RWPE2 (cell line): ENCODE data around the gene OR2V2.
A peak's percentile ranks its signal among the peaks of the same experiment; 100 is the strongest.

Source experiments
- ATAC-seq: fragments of 200-7000 bp; cut with Tn5 transposase; 3 replicates; pipeline ENCODE4 v1.9.1; 2021; ENCODE audit warnings: low read depth
- DNase-seq: peaks from one replicate; pipeline ENCODE4 v3.0.0-alpha.2; 2020; ENCODE audit warnings: low spot score
- H3K27ac ChIP-seq: fragments of 450-650 bp; 2 replicates; pipeline ENCODE4 v1.5.1; 2017; ENCODE audit warnings: mild to moderate bottlenecking; ENCODE audit not compliant: poor library complexity, severe bottlenecking
- H3K27me3 ChIP-seq: fragments of 250-450 bp; sonication (Bioruptor Pico); 2 replicates; pipeline ENCODE4 v1.5.1; 2021; ENCODE audit warnings: mild to moderate bottlenecking, moderate library complexity; ENCODE audit not compliant: insufficient read depth, poor library complexity, severe bottlenecking
- H3K36me3 ChIP-seq: fragments of 250-450 bp; sonication (Bioruptor Pico); 2 replicates; pipeline ENCODE4 v1.5.1; 2020; ENCODE audit warnings: low read depth, mild to moderate bottlenecking, moderate library complexity
- H3K4me1 ChIP-seq: fragments of 250-450 bp; sonication (Bioruptor Pico); 2 replicates; pipeline ENCODE4 v1.5.1; 2021; ENCODE audit warnings: mild to moderate bottlenecking, moderate library complexity; ENCODE audit not compliant: insufficient read depth, poor library complexity, severe bottlenecking
- H3K4me3 ChIP-seq: fragments of 250-450 bp; sonication (Bioruptor Pico); 2 replicates; pipeline ENCODE4 v1.5.1; 2021; ENCODE audit warnings: mild to moderate bottlenecking, moderate library complexity; ENCODE audit not compliant: severe bottlenecking
- H3K9me3 ChIP-seq: fragments of 250-450 bp; sonication (Bioruptor Pico); 2 replicates; pipeline ENCODE4 v1.5.1; 2021; ENCODE audit warnings: mild to moderate bottlenecking, moderate library complexity; ENCODE audit not compliant: severe bottlenecking
- TF ChIP-seq, protein P1 (sequence below): fragments of 450-650 bp; IDR thresholded peaks from one replicate; pipeline ENCODE4 v1.5.1; 2017; ENCODE audit warnings: mild to moderate bottlenecking, moderate library complexity; ENCODE audit not compliant: poor library complexity, severe bottlenecking

The OR2V2 gene

DNA sequence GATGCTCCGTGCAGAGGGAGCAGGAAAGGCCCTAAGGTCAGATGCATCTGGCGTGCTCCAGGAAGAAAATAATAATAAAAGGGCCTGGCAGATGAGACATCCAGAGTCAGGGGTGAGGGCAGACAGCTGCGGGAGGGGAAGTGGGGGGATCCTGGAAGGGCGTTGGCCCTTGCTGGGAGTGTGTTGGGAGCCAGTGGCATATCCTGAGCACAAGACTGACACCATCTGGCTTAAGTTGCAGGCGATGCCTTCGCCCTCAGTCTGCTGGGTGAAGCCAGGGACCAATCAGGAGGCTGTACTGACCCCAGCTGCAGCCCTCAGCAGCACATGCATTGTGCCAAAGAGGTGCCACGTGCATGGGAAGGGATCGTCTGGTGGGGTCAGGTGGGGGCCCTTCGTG, 3.8 kb downstream of the OR2V2 start:
- TF ChIP-seq, protein P1, sequence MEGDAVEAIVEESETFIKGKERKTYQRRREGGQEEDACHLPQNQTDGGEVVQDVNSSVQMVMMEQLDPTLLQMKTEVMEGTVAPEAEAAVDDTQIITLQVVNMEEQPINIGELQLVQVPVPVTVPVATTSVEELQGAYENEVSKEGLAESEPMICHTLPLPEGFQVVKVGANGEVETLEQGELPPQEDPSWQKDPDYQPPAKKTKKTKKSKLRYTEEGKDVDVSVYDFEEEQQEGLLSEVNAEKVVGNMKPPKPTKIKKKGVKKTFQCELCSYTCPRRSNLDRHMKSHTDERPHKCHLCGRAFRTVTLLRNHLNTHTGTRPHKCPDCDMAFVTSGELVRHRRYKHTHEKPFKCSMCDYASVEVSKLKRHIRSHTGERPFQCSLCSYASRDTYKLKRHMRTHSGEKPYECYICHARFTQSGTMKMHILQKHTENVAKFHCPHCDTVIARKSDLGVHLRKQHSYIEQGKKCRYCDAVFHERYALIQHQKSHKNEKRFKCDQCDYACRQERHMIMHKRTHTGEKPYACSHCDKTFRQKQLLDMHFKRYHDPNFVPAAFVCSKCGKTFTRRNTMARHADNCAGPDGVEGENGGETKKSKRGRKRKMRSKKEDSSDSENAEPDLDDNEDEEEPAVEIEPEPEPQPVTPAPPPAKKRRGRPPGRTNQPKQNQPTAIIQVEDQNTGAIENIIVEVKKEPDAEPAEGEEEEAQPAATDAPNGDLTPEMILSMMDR, result no peak
- H3K27me3 ChIP-seq, result no peaks in the 10 kb centered on the region
- no peak overlapping the region for H3K4me3 ChIP-seq
- peaks cover 30% of the 10 kb centered on the region for H3K4me1 ChIP-seq
- DNase-seq (no peak), ATAC-seq (no peak)
- no peaks in the 10 kb centered on the region for H3K9me3 ChIP-seq
- no peak overlapping the region for H3K27ac ChIP-seq
- no peaks in the 10 kb centered on the region for H3K36me3 ChIP-seq

DNA sequence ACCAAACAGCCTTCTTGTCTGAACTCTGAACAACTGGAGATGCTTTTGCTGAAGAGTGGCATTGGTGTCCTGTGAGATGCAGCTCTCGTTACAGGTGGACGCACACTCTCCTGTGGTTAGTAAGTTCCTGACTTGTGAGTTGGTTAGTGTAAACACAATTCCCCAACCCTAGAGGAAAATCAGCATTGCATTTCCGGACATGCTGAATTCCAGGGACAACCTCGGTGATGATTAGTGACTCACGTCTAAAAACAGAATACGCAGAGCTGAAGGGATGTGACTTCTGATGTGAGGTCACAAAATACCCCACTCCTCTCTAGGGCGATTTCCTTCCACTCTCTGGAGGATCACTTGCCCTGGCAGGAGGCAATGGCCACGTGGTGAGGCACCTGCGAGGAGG, 5.0 kb downstream of the OR2V2 start:
- H3K27ac ChIP-seq, result peak overlapping the region; percentile 29
- TF ChIP-seq, protein P1, result no peak
- no peak for DNase-seq

DNA sequence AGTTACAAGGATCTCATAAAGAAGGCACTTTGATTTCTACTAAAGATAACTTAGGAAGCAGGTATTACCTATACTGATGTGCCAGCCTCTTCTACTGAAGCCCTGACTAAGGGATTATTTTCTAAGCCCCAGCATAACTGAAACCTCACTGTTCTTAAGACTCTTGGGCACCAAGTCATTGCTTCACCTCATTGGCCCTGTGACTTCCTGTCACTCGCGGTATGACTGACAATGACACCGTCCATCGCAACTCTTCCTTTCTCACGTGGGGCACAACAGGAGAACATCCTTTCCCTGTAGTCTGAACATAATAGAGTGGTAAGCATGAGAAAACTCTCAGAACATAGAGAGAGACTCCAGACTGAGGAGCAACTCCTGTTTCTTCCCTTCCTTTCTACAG, 6.4 kb downstream of the OR2V2 start:
- ATAC-seq, result peak; percentile 38
- no peaks in the 10 kb centered on the region for H3K9me3 ChIP-seq
- TF ChIP-seq, protein P1, result no peak
- no peaks in the 10 kb centered on the region for H3K36me3 ChIP-seq
- no peak overlapping the region for H3K4me3 ChIP-seq
- peak overlapping the region; percentile 29 for H3K27ac ChIP-seq
- no peak for DNase-seq
- peaks cover 30% of the 10 kb centered on the region for H3K4me1 ChIP-seq
- H3K27me3 ChIP-seq, result no peaks in the 10 kb centered on the region

More for the DNA sequence above, 5.0 kb downstream of the OR2V2 start:
- H3K4me3 ChIP-seq, result no peak overlapping the region
- ATAC-seq, result peak; percentile 78
- no peaks in the 10 kb centered on the region for H3K27me3 ChIP-seq
- no peaks in the 10 kb centered on the region for H3K9me3 ChIP-seq
- H3K36me3 ChIP-seq, result no peaks in the 10 kb centered on the region
- peaks cover 30% of the 10 kb centered on the region for H3K4me1 ChIP-seq

DNA sequence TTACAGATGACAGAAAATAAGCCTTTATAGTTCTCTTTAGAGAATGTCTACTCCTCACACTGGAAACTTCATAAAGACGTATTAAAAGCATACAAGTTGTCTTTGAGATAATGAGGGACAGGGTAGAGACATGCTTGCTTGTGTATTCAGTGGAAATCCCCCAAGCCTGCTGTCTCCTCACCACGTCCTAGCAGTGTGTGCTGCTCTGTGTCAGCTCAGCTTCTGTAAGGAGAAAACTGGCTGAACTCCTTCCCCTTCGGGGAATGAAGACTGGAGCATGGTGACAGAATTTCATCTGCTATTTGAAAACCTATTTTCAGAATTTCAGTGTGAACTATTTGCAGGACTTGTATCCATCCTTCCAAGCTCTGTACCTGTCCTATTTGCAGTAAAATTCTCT, 9.4 kb downstream of the OR2V2 start:
- Histone ChIP-seq H3K27ac (no peak overlapping the region), H3K36me3 (no peaks in the 10 kb centered on the region), H3K9me3 (no peaks in the 10 kb centered on the region), H3K4me3 (no peak overlapping the region), H3K4me1 (peaks cover 26% of the 10 kb centered on the region), H3K27me3 (no peaks in the 10 kb centered on the region)
- TF ChIP-seq, protein P1, result no peak
- DNase-seq (no peak), ATAC-seq (no peak)

DNA sequence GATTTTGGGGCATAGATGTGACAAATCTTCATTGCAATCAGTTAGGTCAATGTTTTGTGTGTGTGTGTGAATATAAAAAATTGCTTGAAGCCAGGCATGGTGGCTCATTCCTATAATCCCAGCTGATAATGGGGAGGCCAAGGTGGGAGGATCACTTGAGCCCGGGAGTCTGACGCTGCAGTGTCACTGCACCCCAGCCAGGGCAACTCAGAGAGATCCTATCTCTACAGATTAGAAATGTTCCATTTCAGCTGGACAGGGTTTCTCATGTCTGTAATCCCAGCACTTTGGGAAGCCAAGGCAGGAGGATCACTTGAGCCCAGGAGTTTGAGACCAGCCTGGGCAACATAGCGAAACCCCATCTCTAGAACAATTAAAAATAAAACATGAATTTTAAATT, 11.5 kb downstream of the OR2V2 start:
- Histone ChIP-seq H3K9me3 (no peaks in the 10 kb centered on the region), H3K36me3 (no peaks in the 10 kb centered on the region), H3K4me1 (peaks cover 9% of the 10 kb centered on the region), H3K27ac (no peak overlapping the region), H3K4me3 (no peak overlapping the region), H3K27me3 (no peaks in the 10 kb centered on the region)
- TF ChIP-seq, protein P1, result no peak
- ATAC-seq (no peak), DNase-seq (no peak)
